ENCODE measurements around the gene SLC23A3. TPM values are rescaled to one million over a fixed set of nuclear protein-coding genes. Genes with fewer than 3 reads are reported as not detected.

SLC23A3 gene
- 0.11 and 0.39 TPM in 2 replicates for total RNA-seq

GRCh38 chr2:219169930-219170654 is at the start of gene SLC23A3:
Gene SLC23A3, minus strand, starts transcription at chr2:219170029. Its CDS starts 45 bp downstream, at chr2:219169984.

GRCh38 chr2:219218732-219219701 is 49.2 kb upstream of the SLC23A3 start, which contains the start of gene ABCB6:
Gene ABCB6, minus strand, starts transcription at chr2:219218958. Its CDS starts 285 bp downstream, at chr2:219218673.

GRCh38 chr2:219206328-219207133 is 36.7 kb upstream of the SLC23A3 start, which contains the start of gene ZFAND2B:
Gene ZFAND2B, plus strand, starts transcription at chr2:219206782. Its CDS starts 206 bp downstream, at chr2:219206988.

GRCh38 chr2:219177552-219178376 is 7.9 kb upstream of the SLC23A3 start, which contains the start of gene RETREG2:
Gene RETREG2, plus strand, starts transcription at chr2:219178275. Its CDS starts 78 bp downstream, at chr2:219178353.

GRCh38 chr2:219176818-219177551 is 7.2 kb upstream of the SLC23A3 start, which contains the start of gene CNPPD1:
Gene CNPPD1, minus strand, starts transcription at chr2:219176925. Its CDS starts 97 bp downstream, at chr2:219176828.

GRCh38 chr2:219160186-219161017 is 9.4 kb downstream of the SLC23A3 start, which contains the start of gene NHEJ1:
Gene NHEJ1, minus strand, starts transcription at chr2:219160815. Its CDS starts 2,453 bp downstream, at chr2:219158362.

Other genes with a start within 250 kb of the SLC23A3 start
- gene CDK5R2, start 210.4 kb downstream of the SLC23A3 start, total RNA-seq, result 0.55 TPM in 1 of 2 replicates, not detected in the other
- not detected in 2 replicates for gene FEV, start 184.8 kb downstream of the SLC23A3 start, total RNA-seq
- gene CRYBA2, start 176.6 kb downstream of the SLC23A3 start, total RNA-seq, result not detected in 2 replicates
- gene CFAP65, start 128.5 kb downstream of the SLC23A3 start, total RNA-seq, result not detected in 2 replicates
- gene IHH, start 109.1 kb downstream of the SLC23A3 start, total RNA-seq, result not detected in 2 replicates
- gene NHEJ1, start 9.2 kb downstream of the SLC23A3 start, total RNA-seq, result 7.3 and 12.3 TPM in 2 replicates
- 40.1 and 43.7 TPM in 2 replicates for gene CNPPD1, start 6.9 kb upstream of the SLC23A3 start, total RNA-seq
- gene RETREG2, start 8.2 kb upstream of the SLC23A3 start, total RNA-seq, result 44.2 and 46.0 TPM in 2 replicates
- gene ZFAND2B, start 36.8 kb upstream of the SLC23A3 start, total RNA-seq, result 38.2 and 42.1 TPM in 2 replicates
- 9.5 and 15.1 TPM in 2 replicates for gene ABCB6, start 48.9 kb upstream of the SLC23A3 start, total RNA-seq
- 36.9 and 40.2 TPM in 2 replicates for gene ATG9A, start 59.6 kb upstream of the SLC23A3 start, total RNA-seq
- gene ANKZF1, start 59.8 kb upstream of the SLC23A3 start, total RNA-seq, result 23.5 and 27.4 TPM in 2 replicates
- gene GLB1L, start 75.4 kb upstream of the SLC23A3 start, total RNA-seq, result 8.0 and 10.2 TPM in 2 replicates
- gene STK16, start 75.5 kb upstream of the SLC23A3 start, total RNA-seq, result 13.7 and 38.1 TPM in 2 replicates
- gene TUBA4B, start 83.2 kb upstream of the SLC23A3 start, total RNA-seq, result not detected in 2 replicates
- gene TUBA4A, start 83.9 kb upstream of the SLC23A3 start, total RNA-seq, result 253 and 330 TPM in 2 replicates
- 21.4 and 25.8 TPM in 2 replicates for gene DNAJB2, start 109.3 kb upstream of the SLC23A3 start, total RNA-seq
- gene PTPRN, start 139.4 kb upstream of the SLC23A3 start, total RNA-seq, result 0.08 TPM in 1 of 2 replicates, not detected in the other
- not detected in 2 replicates for gene RESP18, start 162.7 kb upstream of the SLC23A3 start, total RNA-seq
- gene DNPEP, start 217.9 kb upstream of the SLC23A3 start, total RNA-seq, result 46.6 and 51.1 TPM in 2 replicates
- not detected in 2 replicates for gene DES, start 248.3 kb upstream of the SLC23A3 start, total RNA-seq